GM19372 (cell line): ENCODE measurements around the gene C5.
"Not testable (repeated sequence)": the region's sequence is repeated elsewhere in the genome, so short reads cannot be mapped to it uniquely, and the experiment has no call there.

Experiments
- ATAC-seq: cut with Tn5 transposase; IDR thresholded peaks from one replicate; pipeline ENCODE4 v1.9.1; 2021; ENCODE audit warnings: mild to moderate bottlenecking, low read depth, moderate library complexity; ENCODE audit not compliant: unreplicated experiment

Gene C5

GRCh38 chr9:120983259-120983837 lies 66.7 kb downstream of the C5 start:
- ATAC-seq = no peak

GRCh38 chr9:120982836-120983235 lies 67.2 kb downstream of the C5 start:
- no peak for ATAC-seq

GRCh38 chr9:120980951-120981350 lies 69.1 kb downstream of the C5 start:
- no peak for ATAC-seq

GRCh38 chr9:120979797-120980196 lies 70.3 kb downstream of the C5 start:
- no peak for ATAC-seq

GRCh38 chr9:120978987-120979386 lies 71.1 kb downstream of the C5 start:
- no peak for ATAC-seq

- ATAC-seq = no peak
Measured at GRCh38 chr9:120977321-120977720, 72.8 kb downstream of the C5 start.

GRCh38 chr9:120974921-120975320 lies 75.2 kb downstream of the C5 start:
- ATAC-seq = no peak

- ATAC-seq = no peak
Measured at GRCh38 chr9:120974181-120974580, 75.9 kb downstream of the C5 start.

GRCh38 chr9:120971938-120972337 lies 78.1 kb downstream of the C5 start:
- ATAC-seq = no peak

- not testable (repeated sequence) for ATAC-seq
Measured at GRCh38 chr9:120971471-120971870, 78.6 kb downstream of the C5 start.

- no peak for ATAC-seq
Measured at GRCh38 chr9:120970244-120970643, 79.8 kb downstream of the C5 start.

- no peak for ATAC-seq
Measured at GRCh38 chr9:120966013-120966369, 84.1 kb downstream of the C5 start.

- ATAC-seq = no peak
Measured at GRCh38 chr9:120965344-120966012, 84.6 kb downstream of the C5 start.

GRCh38 chr9:120961936-120962335 lies 88.1 kb downstream of the C5 start:
- no peak for ATAC-seq

GRCh38 chr9:120960001-120960400 lies 90.1 kb downstream of the C5 start:
- no peak for ATAC-seq

GRCh38 chr9:120956862-120957261 lies 93.2 kb downstream of the C5 start:
- ATAC-seq = no peak

GRCh38 chr9:120951960-120952618 lies 98.0 kb downstream of the C5 start:
- no peak for ATAC-seq

- no peak for ATAC-seq
Measured at GRCh38 chr9:120950421-120951388, 99.4 kb downstream of the C5 start.

- ATAC-seq = no peak
Measured at GRCh38 chr9:120949290-120949689, 100.8 kb downstream of the C5 start.

- no peak for ATAC-seq
Measured at GRCh38 chr9:120948824-120949223, 101.3 kb downstream of the C5 start.

GRCh38 chr9:120947222-120947621 lies 102.9 kb downstream of the C5 start:
- no peak for ATAC-seq
